GM13977 (cell line): Measurements from ENCODE around the gene OVOL2.

ENCODE experiments used
- DNase-seq: peaks from one replicate; pipeline ENCODE4 v3.0.0; 2012; ENCODE audit warnings: low spot score
- CTCF ChIP-seq: IDR thresholded peaks from 2 replicates; pipeline ENCODE4 v1.5.1; 2012; ENCODE audit warnings: mild to moderate bottlenecking, control low read depth; ENCODE audit not compliant: insufficient read depth; ENCODE audit errors: extremely low read depth, missing control alignments
- in situ Hi-C: fragments of 300-500 bp; cut with MboI; formaldehyde crosslinking; loops from one replicate; pipeline ENCODE4 v1.12.0; 2022; ENCODE audit warnings: low sequenced_read_pairs, low pct_unique_long_range_greater_than_20kb, mixed read lengths, inconsistent platforms; ENCODE audit not compliant: unreplicated experiment

OVOL2 gene

DNA sequence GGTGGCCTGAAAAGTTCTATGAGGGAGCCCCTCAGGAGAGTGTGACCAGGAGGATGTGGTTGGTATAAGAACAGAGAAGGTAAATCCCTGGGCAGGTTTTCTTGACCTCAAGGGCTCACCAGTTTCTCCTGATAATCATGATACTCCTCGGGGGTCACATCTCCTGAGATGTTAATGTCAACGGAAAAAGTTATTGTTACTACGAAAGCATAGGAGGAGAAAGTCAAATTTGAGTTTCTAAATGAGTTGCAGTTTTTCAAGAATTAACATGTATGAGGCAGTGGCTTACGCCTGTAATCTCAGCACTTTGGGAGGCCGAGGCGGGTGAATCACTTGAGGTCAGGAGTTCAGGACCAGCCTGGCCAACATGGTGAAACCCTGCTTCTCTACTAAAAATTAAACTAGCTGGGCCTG is 65.5 kb downstream of the OVOL2 start:
- in situ Hi-C loops = no loop called here
- DNase-seq = no peak
- TF ChIP-seq CTCF = no peak

DNA sequence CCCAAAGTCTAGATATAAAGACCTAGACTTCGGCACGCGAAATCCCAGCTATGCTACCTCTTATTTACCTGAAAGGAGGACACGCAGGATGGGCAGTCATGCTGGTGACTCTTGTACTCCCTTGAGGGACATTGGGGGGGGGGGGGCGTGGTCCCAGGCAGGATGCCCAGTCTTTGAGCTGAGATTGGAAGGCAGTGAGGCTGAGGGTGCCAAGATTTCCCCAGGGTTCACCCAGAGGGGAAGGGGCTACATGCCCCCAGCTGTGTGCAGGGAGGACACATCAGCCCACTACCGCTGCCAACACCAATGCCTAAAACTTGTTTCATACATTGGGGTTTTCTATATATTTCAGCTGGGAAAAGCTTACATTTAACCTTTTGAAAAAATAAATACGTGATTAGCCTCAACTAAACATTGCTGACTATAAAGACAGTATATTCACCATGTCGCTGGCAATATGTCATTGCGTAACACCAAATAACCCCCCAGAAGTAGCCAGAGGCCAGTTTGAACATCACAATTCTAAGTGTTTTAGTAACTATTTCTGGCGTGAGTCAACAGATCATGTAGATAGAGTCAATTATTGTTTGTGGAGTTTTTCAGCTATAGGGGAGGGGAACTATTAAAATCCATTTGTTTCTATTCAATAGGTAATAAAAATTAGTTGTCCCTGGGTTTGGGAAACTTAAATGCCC is 67.3 kb downstream of the OVOL2 start:
- no peak for DNase-seq
- no peak for TF ChIP-seq CTCF
- in situ Hi-C loops = no loop called here

- in situ Hi-C loops = no loop called here
- TF ChIP-seq CTCF = no peak
- no peak for DNase-seq
Observed at GRCh38 chr20:17987988-17988387, 69.7 kb downstream of the OVOL2 start.

GRCh38 chr20:17985388-17986018 is 72.2 kb downstream of the OVOL2 start:
- DNase-seq = no peak
- in situ Hi-C loops = no loop called here
- TF ChIP-seq CTCF = no peak

DNA sequence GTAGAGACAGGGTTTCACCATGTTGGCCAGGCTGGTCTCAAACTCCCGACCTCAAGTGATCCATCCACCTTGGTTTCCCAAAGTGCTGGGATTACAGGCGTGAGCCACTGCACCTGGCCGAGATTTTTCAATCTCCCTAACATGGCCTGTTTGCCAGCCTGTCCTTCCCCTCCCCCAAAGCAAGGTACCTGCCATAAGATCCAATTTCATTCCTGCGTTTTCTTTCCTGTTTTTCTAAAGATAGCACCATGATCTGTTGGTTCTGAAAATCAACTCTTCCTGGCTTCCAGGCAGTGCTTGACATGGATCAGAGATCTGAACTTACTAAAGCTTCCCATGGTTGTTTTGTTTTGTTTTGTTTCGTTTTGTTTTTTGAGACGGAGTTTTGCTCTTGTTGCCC is 81.4 kb downstream of the OVOL2 start:
- no peak for DNase-seq
- TF ChIP-seq CTCF = no peak
- in situ Hi-C loops = no loop called here
